Measurements from ENCODE around the gene RNF144A.

GRCh38 chr2:6945087-6945813, 28.0 kb downstream of the RNF144A start:
- no peak for TF ChIP-seq CTCF (conservative IDR thresholded peaks at IDR 0.05 in 1 of 2, IDR thresholded peaks at IDR 0.05 in 1 of 2; ENCODE audit: extremely low read depth in 1 of 2, insufficient read depth in 1 of 2, low read depth in 1 of 2, low read length in 2 of 2)
- TF ChIP-seq EZH2 (IDR thresholded peaks at IDR 0.05; ENCODE audit: borderline replicate concordance, low read length): no peak

Measured in mammary epithelial cell (primary cell).